ENCODE results near the gene BRAT1. TPM values are rescaled to one million over a fixed set of nuclear protein-coding genes. Genes with fewer than 3 reads are reported as not detected.
A peak's percentile ranks its signal among the peaks of the same experiment; 100 is the strongest.
"Not testable (repeated sequence)": the region's sequence is repeated elsewhere in the genome, so short reads cannot be mapped to it uniquely, and the experiment has no call there.

BRAT1 gene
- total RNA-seq, 1 donor from 2014 or later = 30.5 TPM

GRCh38 chr7:2567679-2568278 lies 12.5 kb upstream of the BRAT1 start:
- H3K27me3 Mint-ChIP-seq (ENCODE audit: unreplicated experiment) = peaks cover 1% of the 10 kb centered on the region
- H3K9me3 Mint-ChIP-seq (ENCODE audit: unreplicated experiment) = peaks cover 1% of the 10 kb centered on the region
- TF ChIP-seq CTCF (IDR thresholded peaks at IDR 0.05; ENCODE audit: partially characterized antibody, unreplicated experiment) = no peak
- H3K4me3 Mint-ChIP-seq (ENCODE audit: unreplicated experiment) = no peak overlapping the region
- peaks cover 16% of the 10 kb centered on the region for H3K4me1 Mint-ChIP-seq (ENCODE audit: low read depth, unreplicated experiment)
- H3K27ac Mint-ChIP-seq (ENCODE audit: unreplicated experiment) = no peak overlapping the region
- DNase-seq = no peak
- no peaks in the 10 kb centered on the region for H3K36me3 Mint-ChIP-seq (ENCODE audit: unreplicated experiment)

GRCh38 chr7:2566890-2567678 lies 11.8 kb upstream of the BRAT1 start:
- Mint-ChIP-seq H3K27ac (ENCODE audit: unreplicated experiment) (peak overlapping the region; percentile 59), H3K9me3 (ENCODE audit: unreplicated experiment) (peaks cover 1% of the 10 kb centered on the region), H3K36me3 (ENCODE audit: unreplicated experiment) (no peaks in the 10 kb centered on the region), H3K4me3 (ENCODE audit: unreplicated experiment) (no peak overlapping the region), H3K4me1 (ENCODE audit: low read depth, unreplicated experiment) (peaks cover 16% of the 10 kb centered on the region), H3K27me3 (ENCODE audit: unreplicated experiment) (peaks cover 1% of the 10 kb centered on the region)
- TF ChIP-seq CTCF (IDR thresholded peaks at IDR 0.05; ENCODE audit: partially characterized antibody, unreplicated experiment) = no peak
- DNase-seq = no peak

- Mint-ChIP-seq H3K4me1 (ENCODE audit: low read depth, unreplicated experiment) (peaks cover 15% of the 10 kb centered on the region), H3K4me3 (ENCODE audit: unreplicated experiment) (no peak overlapping the region), H3K27me3 (ENCODE audit: unreplicated experiment) (peaks cover 1% of the 10 kb centered on the region), H3K27ac (ENCODE audit: unreplicated experiment) (peak overlapping the region; percentile 59), H3K36me3 (ENCODE audit: unreplicated experiment) (no peaks in the 10 kb centered on the region), H3K9me3 (ENCODE audit: unreplicated experiment) (peaks cover 1% of the 10 kb centered on the region)
- TF ChIP-seq CTCF (IDR thresholded peaks at IDR 0.05; ENCODE audit: partially characterized antibody, unreplicated experiment) = no peak
- DNase-seq = no peak
Measured at GRCh38 chr7:2566348-2566889, 11.1 kb upstream of the BRAT1 start.

GRCh38 chr7:2564970-2565540 lies 9.7 kb upstream of the BRAT1 start:
- H3K27ac Mint-ChIP-seq (ENCODE audit: unreplicated experiment) = no peak overlapping the region
- no peak for TF ChIP-seq CTCF (IDR thresholded peaks at IDR 0.05; ENCODE audit: partially characterized antibody, unreplicated experiment)
- no peak for DNase-seq
- peaks cover 1% of the 10 kb centered on the region for H3K27me3 Mint-ChIP-seq (ENCODE audit: unreplicated experiment)
- H3K36me3 Mint-ChIP-seq (ENCODE audit: unreplicated experiment) = no peaks in the 10 kb centered on the region
- peaks cover 14% of the 10 kb centered on the region for H3K4me1 Mint-ChIP-seq (ENCODE audit: low read depth, unreplicated experiment)
- peaks cover 1% of the 10 kb centered on the region for H3K9me3 Mint-ChIP-seq (ENCODE audit: unreplicated experiment)
- no peak overlapping the region for H3K4me3 Mint-ChIP-seq (ENCODE audit: unreplicated experiment)

- not testable (repeated sequence) for H3K36me3 Mint-ChIP-seq (ENCODE audit: unreplicated experiment); DNase-seq; H3K9me3 Mint-ChIP-seq (ENCODE audit: unreplicated experiment); H3K27ac Mint-ChIP-seq (ENCODE audit: unreplicated experiment); H3K27me3 Mint-ChIP-seq (ENCODE audit: unreplicated experiment); H3K4me3 Mint-ChIP-seq (ENCODE audit: unreplicated experiment)
- H3K4me1 Mint-ChIP-seq (ENCODE audit: low read depth, unreplicated experiment) = peaks cover 14% of the 10 kb centered on the region
Measured at GRCh38 chr7:2563955-2564354, 8.6 kb upstream of the BRAT1 start.
